Measurements from ENCODE around the gene HDAC9. TPM values are rescaled to one million over a fixed set of nuclear protein-coding genes. Genes with fewer than 3 reads are reported as not detected.

The HDAC9 gene
- polyA plus RNA-seq, 1 of the 3 experiments (the other 2 are of a cell fraction), result 11.6 TPM

GRCh38 chr7:18768256-18768655, 272.7 kb downstream of the HDAC9 start:
- H3K36me3 ChIP-seq (replicated peaks in 1 of 2; ENCODE audit: control insufficient read depth in 1 of 2, insufficient read depth in 2 of 2, low read length in 1 of 2), result peaks cover 0 to 2% of the 10 kb centered on the region in 2 experiments
- no peak for DNase-seq
- H3K27ac ChIP-seq (ENCODE audit: low read depth in 2 of 2, low read length in 1 of 2), result no peak overlapping the region
- peaks cover 14% of the 10 kb centered on the region for H3F3A ChIP-seq (replicated peaks; ENCODE audit: insufficient read depth)
- H3K9me2 ChIP-seq, result no peaks in the 10 kb centered on the region
- CTCF ChIA-PET, result interaction anchor here (0.6 to 1.6 kb wide), 6 partner anchors 13 to 391 kb away, joined by 3 read pairs; no protein-coding TSS in a partner anchor
- 71% methylated on average over 2 of the region's 2 CpGs for WGBS (ENCODE audit: low lambda C conversion rate)
- H3K79me2 ChIP-seq (ENCODE audit: insufficient read depth), result no peaks in the 10 kb centered on the region
- no peaks in the 10 kb centered on the region for H4K20me1 ChIP-seq (ENCODE audit: insufficient read depth)
- no peak overlapping the region for H3K4me2 ChIP-seq
- H3K4me3 ChIP-seq (ENCODE audit: low read depth in 2 of 2, low read length in 1 of 2), result no peak overlapping the region
- POLR2A ChIA-PET, result no interaction called here
- peaks cover 12 to 29% of the 10 kb centered on the region in 2 experiments for H3K4me1 ChIP-seq (ENCODE audit: control insufficient read depth in 1 of 2, insufficient read depth in 2 of 2, low read depth in 1 of 2, low read length in 1 of 2)
- H3K9me3 ChIP-seq, result no peaks in the 10 kb centered on the region
- TF ChIP-seq MEF2A (IDR thresholded peaks at IDR 0.05; ENCODE audit: borderline replicate concordance, low read depth) (no peak), RAD21 (IDR thresholded peaks at IDR 0.05; ENCODE audit: low read length) (no peak), USF1 (IDR thresholded peaks at IDR 0.05; ENCODE audit: borderline replicate concordance, low read depth) (no peak), RFX5 (IDR thresholded peaks at IDR 0.05; ENCODE audit: low read length) (no peak), ELF1 (IDR thresholded peaks at IDR 0.05) (no peak), TAF1 (IDR thresholded peaks at IDR 0.05; ENCODE audit: borderline replicate concordance, low read depth, low read length) (no peak)
- no peak overlapping the region; the same call in 1 of the 2 replicates for H2AFZ ChIP-seq (ENCODE audit: low read depth)
- H3K27me3 ChIP-seq (ENCODE audit: insufficient read depth), result no peaks in the 10 kb centered on the region
- H3K9ac ChIP-seq, result no peak overlapping the region

GRCh38 chr7:18770154-18770811, 274.7 kb downstream of the HDAC9 start:
- ChIA-PET POLR2A (no interaction called here), CTCF (interaction anchor here (1.2 to 2.5 kb wide), 5 partner anchors 9 to 23 kb away, joined by 3 to 11 read pairs (median 4); no protein-coding TSS in a partner anchor)
- Histone ChIP-seq H4K20me1 (ENCODE audit: insufficient read depth) (no peaks in the 10 kb centered on the region), H3K4me3 (ENCODE audit: low read depth in 2 of 2, low read length in 1 of 2) (no peak overlapping the region; a peak in 1 of 4 replicates), H3K27ac (ENCODE audit: low read depth in 2 of 2, low read length in 1 of 2) (peak overlapping the region; percentile 39 to 86; a peak in 3 of 4 replicates), H3K9me2 (no peaks in the 10 kb centered on the region), H3K36me3 (replicated peaks in 1 of 2; ENCODE audit: control insufficient read depth in 1 of 2, insufficient read depth in 2 of 2, low read length in 1 of 2) (peaks cover 0 to 2% of the 10 kb centered on the region in 2 experiments), H3K4me1 (ENCODE audit: control insufficient read depth in 1 of 2, insufficient read depth in 2 of 2, low read depth in 1 of 2, low read length in 1 of 2) (peaks cover 12 to 29% of the 10 kb centered on the region in 2 experiments), H3K27me3 (ENCODE audit: insufficient read depth) (no peaks in the 10 kb centered on the region), H3K9me3 (no peaks in the 10 kb centered on the region), H3K4me2 (peak overlapping the region; percentile 38), H3K79me2 (ENCODE audit: insufficient read depth) (no peaks in the 10 kb centered on the region), H3F3A (replicated peaks; ENCODE audit: insufficient read depth) (peaks cover 14% of the 10 kb centered on the region), H3K9ac (peak overlapping the region; percentile 37; the same call in 1 of the 2 replicates), H2AFZ (ENCODE audit: low read depth) (peak overlapping the region; percentile 19; the same call in 1 of the 2 replicates)
- 64% methylated on average over 7 of the region's 7 CpGs for WGBS (ENCODE audit: low lambda C conversion rate)
- DNase-seq, result no peak
- 0 out of 2 replicates have a peak, but pooled peaks have one; percentile 7 for TF ChIP-seq USF1 (IDR thresholded peaks at IDR 0.05; ENCODE audit: borderline replicate concordance, low read depth)
- TF ChIP-seq MXI1 (IDR thresholded peaks at IDR 0.05; ENCODE audit: low read depth, low read length), result no peak
- no peak for TF ChIP-seq SMC3 (IDR thresholded peaks at IDR 0.05; ENCODE audit: low read depth, low read length)
- TF ChIP-seq FOXM1 (IDR thresholded peaks at IDR 0.05; ENCODE audit: low read depth), result peak; percentile 52; the same call in 1 of the 2 replicates
- TF ChIP-seq RXRA (IDR thresholded peaks at IDR 0.05; ENCODE audit: borderline replicate concordance, low read depth), result no peak
- TF ChIP-seq RAD21 (IDR thresholded peaks at IDR 0.05; ENCODE audit: low read length), result no peak
- TF ChIP-seq CHD2 (IDR thresholded peaks at IDR 0.05; ENCODE audit: low read length, partially characterized antibody), result no peak
- TF ChIP-seq TCF12 (IDR thresholded peaks at IDR 0.05), result peak; percentile 79
- no peak for TF ChIP-seq RFX5 (IDR thresholded peaks at IDR 0.05; ENCODE audit: low read length)
- TF ChIP-seq POLR2AphosphoS5 (IDR thresholded peaks at IDR 0.05; ENCODE audit: low read depth, low read length), result peak; percentile 57; the same call in 1 of the 2 replicates
- no peak for TF ChIP-seq FOXJ3 (CRISPR knock-in tag; IDR thresholded peaks at IDR 0.05)
- 0 out of 2 replicates have a peak, but pooled peaks have one; percentile 8 for TF ChIP-seq MEF2A (IDR thresholded peaks at IDR 0.05; ENCODE audit: borderline replicate concordance, low read depth)
- TF ChIP-seq TAF1 (IDR thresholded peaks at IDR 0.05; ENCODE audit: borderline replicate concordance, low read depth, low read length), result no peak
- peak; percentile 65 for TF ChIP-seq PBX3 (IDR thresholded peaks at IDR 0.05)
- peak; percentile 96 for TF ChIP-seq FOSL2 (IDR thresholded peaks at IDR 0.05; ENCODE audit: borderline replicate concordance, low read depth)
- TF ChIP-seq NRF1 (IDR thresholded peaks at IDR 0.05; ENCODE audit: low read depth, low read length), result no peak
- no peak for TF ChIP-seq EZH2phosphoT487 (IDR thresholded peaks at IDR 0.05; ENCODE audit: borderline replicate concordance, low read depth)
- no peak for TF ChIP-seq YY1 (IDR thresholded peaks at IDR 0.05; ENCODE audit: low read depth)
- TF ChIP-seq RCOR1 (IDR thresholded peaks at IDR 0.05; ENCODE audit: low read length), result no peak
- no peak for TF ChIP-seq USF2 (IDR thresholded peaks at IDR 0.05; ENCODE audit: borderline replicate concordance, low read depth, low read length)
- peak in 1 of 2 experiments; percentile 92; a peak in 2 of 4 replicates for TF ChIP-seq EP300 (IDR thresholded peaks at IDR 0.05; ENCODE audit: borderline replicate concordance in 1 of 2, low read depth in 1 of 2, low read length in 1 of 2)
- peak; percentile 66; the same call in 1 of the 2 replicates for TF ChIP-seq NFIC (IDR thresholded peaks at IDR 0.05; ENCODE audit: borderline replicate concordance)
- TF ChIP-seq TEAD4 (IDR thresholded peaks at IDR 0.05; ENCODE audit: borderline replicate concordance, insufficient read depth), result peak; percentile 63; the same call in 1 of the 2 replicates

All from SK-N-SH (cell line).